PFSK-1 (cell line): ENCODE measurements around the gene PIGS.

ENCODE experiments used
- POLR2AphosphoS5 ChIP-seq: IDR thresholded peaks from 2 replicates; pipeline ENCODE4 v1.6.1; 2012; ENCODE audit warnings: low read depth, mild to moderate bottlenecking, control low read depth, low read length, moderate library complexity
- REST ChIP-seq, 2 experiments: IDR thresholded peaks; 2 replicates each; pipeline versions ENCODE4 v1.6.1 to v1.8.0; 2011 to 2012; ENCODE audit warnings: low read depth in 2 of 2, low read length in 2 of 2, control low read depth in 1 of 2, inconsistent platforms in 1 of 2, mild to moderate bottlenecking in 1 of 2, moderate library complexity in 1 of 2; ENCODE audit not compliant: insufficient read depth in 1 of 2
- SIN3A ChIP-seq: IDR thresholded peaks from 2 replicates; pipeline ENCODE4 v1.6.1; 2012; ENCODE audit warnings: mild to moderate bottlenecking, low read length, moderate library complexity, borderline replicate concordance; ENCODE audit not compliant: insufficient read depth

- no peak for TF ChIP-seq SIN3A
- TF ChIP-seq POLR2AphosphoS5 = no peak
- no peak for TF ChIP-seq REST (IDR thresholded peaks at IDR 0.05; ENCODE audit: insufficient read depth in 1 of 2, low read depth in 2 of 2, low read length in 2 of 2)
These were observed 42.3 kb downstream of the PIGS start for GRCh38 chr17:28529013-28529400.
